SK-N-MC (cell line): ENCODE results near the gene ATP5F1D.

ENCODE experiments used
- EZH2 ChIP-seq: fragments of 200-600 bp; sonication (generic); IDR thresholded peaks from one replicate; pipeline ENCODE4 v1.6.1; 2017; ENCODE audit warnings: antibody characterized with exemption
- FOXP2 ChIP-seq: optimal IDR thresholded peaks from 2 replicates; pipeline ENCODE3; 2011; ENCODE audit warnings: mild to moderate bottlenecking, moderate library complexity; ENCODE audit not compliant: insufficient read depth; ENCODE audit errors: extremely low read length, control extremely low read depth
- POLR2AphosphoS5 ChIP-seq: IDR thresholded peaks from 2 replicates; pipeline ENCODE4 v1.6.1; 2012; ENCODE audit warnings: mild to moderate bottlenecking, low read depth, low read length, borderline replicate concordance

DNA sequence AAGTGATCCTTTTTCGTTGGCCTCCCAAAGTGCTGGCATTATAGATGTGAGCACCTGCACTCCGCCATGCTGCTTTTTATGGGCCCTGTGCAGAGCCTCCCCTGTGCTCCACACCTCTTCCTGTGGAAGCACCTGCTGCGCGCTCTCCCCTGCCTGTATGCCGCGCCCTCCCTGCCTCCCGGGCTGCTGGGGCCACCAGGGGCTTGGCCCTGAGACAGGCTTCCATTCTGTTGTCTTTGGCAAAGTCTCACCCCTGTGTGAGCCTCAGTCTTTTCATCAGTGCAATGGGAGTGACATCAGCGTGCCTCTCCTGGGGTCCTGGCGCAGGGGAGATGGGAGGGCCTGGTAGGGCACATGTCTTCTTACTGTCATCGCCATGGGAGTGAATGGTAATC lies 35.1 kb downstream of the ATP5F1D start:
- TF ChIP-seq POLR2AphosphoS5: no peak
- no peak for TF ChIP-seq EZH2
- TF ChIP-seq FOXP2: no peak
